ENCODE data around the gene ATXN7L1.

GRCh38 chr7:105617280-105618015 lies 259.0 kb downstream of the ATXN7L1 start:
- TF ChIP-seq TAF1 (IDR thresholded peaks at IDR 0.05; ENCODE audit: borderline replicate concordance, low read depth, low read length) (no peak), POLR2AphosphoS5 (IDR thresholded peaks at IDR 0.05; ENCODE audit: low read depth, low read length) (no peak)
